GM18858 (cell line): ENCODE results near the gene POLR2L.

Source experiments
- ATAC-seq: cut with Tn5 transposase; IDR thresholded peaks from one replicate; pipeline ENCODE4 v1.9.1; 2021; ENCODE audit not compliant: unreplicated experiment

POLR2L gene

GRCh38 chr11:813456-814096, 28.8 kb downstream of the POLR2L start:
- no peak for ATAC-seq

GRCh38 chr11:813072-813455, 29.3 kb downstream of the POLR2L start:
- ATAC-seq = no peak

- no peak for ATAC-seq
Observed at GRCh38 chr11:812390-812789, 29.9 kb downstream of the POLR2L start.

GRCh38 chr11:811446-812245, 30.7 kb downstream of the POLR2L start:
- ATAC-seq = no peak

GRCh38 chr11:810040-810567, 32.2 kb downstream of the POLR2L start:
- ATAC-seq = peak; percentile 2

- peak; percentile 53 for ATAC-seq
Observed at GRCh38 chr11:809287-810039, 32.9 kb downstream of the POLR2L start, which contains the start of gene RPLP2. TSS of gene RPLP2 (plus strand) at chr11:809967. CDS start at chr11:810235, 268 bp downstream.

- peak; percentile 6 for ATAC-seq
Observed at GRCh38 chr11:808427-809286, 33.7 kb downstream of the POLR2L start.

- ATAC-seq = no peak
Observed at GRCh38 chr11:804599-804964, 37.7 kb downstream of the POLR2L start.

- no peak for ATAC-seq
Observed at GRCh38 chr11:803770-804598, 38.3 kb downstream of the POLR2L start.

- ATAC-seq = no peak
Observed at GRCh38 chr11:803467-803742, 38.9 kb downstream of the POLR2L start.

- no peak for ATAC-seq
Observed at GRCh38 chr11:802693-803466, 39.4 kb downstream of the POLR2L start.

- no peak for ATAC-seq
Observed at GRCh38 chr11:802018-802617, 40.2 kb downstream of the POLR2L start.

- ATAC-seq = no peak
Observed at GRCh38 chr11:801097-801780, 41.1 kb downstream of the POLR2L start.

GRCh38 chr11:800473-800872, 41.9 kb downstream of the POLR2L start:
- ATAC-seq = no peak

GRCh38 chr11:799641-800316, 42.5 kb downstream of the POLR2L start:
- no peak for ATAC-seq

- ATAC-seq = peak; percentile 45
Observed at GRCh38 chr11:798093-798713, 44.1 kb downstream of the POLR2L start, which contains the start of gene SLC25A22. TSS of gene SLC25A22 (minus strand) at chr11:798281. CDS start at chr11:795006, 3,275 bp downstream.
